HG03139 (cell line): ENCODE measurements around the gene C6orf15.

Source experiments
- ATAC-seq: cut with Tn5 transposase; IDR thresholded peaks from one replicate; pipeline ENCODE4 v1.9.1; 2021; ENCODE audit not compliant: unreplicated experiment

Gene C6orf15

DNA sequence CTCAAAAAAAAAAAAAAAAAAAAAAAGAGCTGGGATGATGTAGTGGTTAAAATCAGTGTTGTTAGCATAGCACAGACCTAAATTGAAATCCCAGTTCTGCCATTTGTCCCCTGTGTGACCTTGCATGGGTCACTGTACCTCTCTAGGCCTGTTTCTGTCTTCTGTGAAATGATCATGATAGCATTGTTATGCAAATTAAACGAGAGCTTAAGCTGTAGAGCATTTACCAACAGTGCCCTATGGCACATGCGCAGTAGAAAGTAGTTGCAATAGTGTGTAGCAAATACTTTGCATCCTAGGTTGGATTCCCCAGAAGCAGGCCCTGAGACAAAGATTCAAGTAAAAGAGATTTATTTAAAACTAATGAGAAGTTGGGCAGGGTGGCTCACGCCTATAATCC is 19.2 kb upstream of the C6orf15 start:
- no peak for ATAC-seq

DNA sequence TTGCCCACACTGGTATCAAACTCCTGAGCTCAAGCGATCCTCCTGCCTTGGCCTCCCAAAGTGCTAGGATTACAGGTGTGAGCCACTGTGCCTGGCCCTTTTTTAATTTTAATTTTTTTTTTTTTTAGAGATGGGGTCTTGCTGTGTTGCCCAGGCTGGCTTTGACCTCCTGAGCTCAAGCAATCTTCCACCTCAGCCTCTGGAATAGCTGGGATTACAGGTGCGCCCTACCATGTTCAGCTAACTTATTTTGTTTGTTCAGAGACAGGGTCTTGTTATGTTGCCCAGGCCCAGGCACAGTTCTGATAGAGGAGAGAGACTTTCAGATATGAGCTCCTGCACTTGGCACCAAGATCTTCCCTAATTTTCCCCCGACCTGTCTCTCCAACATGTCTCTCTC is 18.4 kb upstream of the C6orf15 start:
- no peak for ATAC-seq

GRCh38 chr6:31129130-31129529 is 16.8 kb upstream of the C6orf15 start:
- no peak for ATAC-seq

DNA sequence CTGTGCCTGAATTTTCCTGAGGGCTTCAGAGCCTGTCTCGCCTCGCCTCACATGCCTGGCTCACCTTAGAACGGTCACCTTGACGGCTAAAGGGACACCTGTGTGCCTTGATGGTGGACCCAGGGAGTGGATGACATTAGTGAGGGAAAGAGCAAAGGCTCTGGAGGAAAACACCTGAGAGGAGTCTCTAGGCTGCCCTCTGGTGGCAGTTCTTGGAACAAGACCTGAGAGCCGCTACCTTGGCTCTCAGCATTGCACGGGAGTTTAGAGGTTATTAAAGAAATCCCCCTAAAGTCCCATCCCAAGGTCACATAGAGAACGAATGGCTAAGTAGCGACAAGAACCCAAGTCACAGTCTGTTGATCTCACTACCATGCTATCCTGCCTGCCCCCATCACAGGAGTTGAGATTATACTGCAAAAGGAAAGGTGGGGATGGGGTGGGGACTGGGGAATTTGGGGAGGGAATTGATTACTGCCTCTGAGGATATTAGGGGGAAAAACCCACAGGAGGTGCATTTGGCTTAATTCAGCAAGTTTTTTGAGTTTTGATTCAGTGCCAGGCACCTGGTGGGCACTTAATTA is 15.8 kb upstream of the C6orf15 start:
- no peak for ATAC-seq

DNA sequence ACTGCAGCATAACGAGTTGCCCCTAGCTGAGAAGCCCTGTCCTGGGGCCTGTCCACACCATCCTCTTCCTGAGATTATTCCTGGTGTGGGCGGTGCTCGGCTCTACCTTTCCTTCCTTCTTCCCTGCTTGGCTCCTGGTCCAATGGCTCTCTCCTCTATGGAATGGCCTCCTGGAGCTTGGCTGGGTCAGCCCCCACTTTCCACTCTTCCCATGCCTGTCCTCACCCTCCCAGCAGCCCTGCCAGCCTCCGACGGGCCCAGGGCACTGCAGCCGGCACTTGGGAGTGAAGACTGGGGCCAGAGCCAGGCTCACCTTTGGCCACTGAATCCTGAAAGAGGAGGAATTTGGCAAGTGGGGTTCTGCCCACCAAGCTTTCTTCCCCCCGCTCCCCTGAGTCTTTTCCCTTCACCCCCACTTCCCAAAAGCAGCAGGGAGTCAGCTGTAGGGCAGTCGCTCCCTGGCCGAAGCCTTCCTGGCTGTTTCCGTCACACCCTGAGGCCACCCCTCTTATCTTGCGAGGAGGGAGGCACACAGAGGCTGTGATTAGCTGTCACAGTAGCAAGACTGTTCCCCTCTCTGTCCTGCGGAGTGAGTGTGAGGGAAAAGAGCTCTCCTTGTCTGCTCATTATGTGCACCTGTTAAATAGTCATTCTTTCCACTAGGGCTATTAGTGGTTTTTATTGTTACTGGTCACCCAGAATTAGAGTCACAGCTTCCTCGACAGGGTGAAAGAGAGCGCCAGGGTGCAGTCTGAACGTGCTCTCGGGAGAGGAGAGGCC is 14.2 kb upstream of the C6orf15 start:
- ATAC-seq = no peak

DNA sequence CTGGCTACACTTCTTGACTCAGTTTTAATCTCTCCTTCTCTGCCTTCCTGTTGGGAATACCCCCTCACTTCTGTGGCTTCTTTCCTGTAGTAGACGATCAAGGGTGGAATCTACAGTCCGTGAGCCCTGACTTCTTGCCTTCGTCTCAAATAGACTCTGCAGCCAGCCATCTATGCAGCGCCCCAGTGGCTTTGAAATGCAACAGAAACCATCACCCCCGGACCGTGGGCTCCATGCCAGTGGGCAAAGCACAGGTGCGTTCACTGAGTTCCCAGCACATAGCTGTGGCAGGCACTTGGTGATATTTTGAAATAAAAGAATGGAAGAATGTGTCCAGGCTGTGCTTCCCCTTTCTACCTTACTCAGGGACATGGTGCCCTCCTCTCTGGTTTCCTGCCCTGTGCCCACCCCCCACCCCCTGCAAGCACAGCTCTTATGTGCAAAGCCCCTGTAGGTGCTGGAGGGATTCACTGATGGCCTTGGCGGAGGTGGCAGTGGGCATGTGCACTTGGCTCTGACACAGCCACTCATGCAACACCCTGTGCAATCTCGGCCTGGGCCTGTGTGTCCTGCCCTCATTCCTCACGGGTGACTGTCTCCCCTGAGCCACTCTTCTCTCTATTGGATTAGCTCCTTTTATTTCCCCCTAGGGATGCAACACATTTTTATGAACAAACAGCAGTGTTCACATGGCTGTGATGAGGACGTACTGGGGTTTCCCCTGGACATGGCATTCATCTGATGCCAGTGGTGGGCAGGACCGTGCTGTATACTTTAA is 13.4 kb upstream of the C6orf15 start:
- no peak for ATAC-seq

- no peak for ATAC-seq
These were observed 12.8 kb upstream of the C6orf15 start for GRCh38 chr6:31125162-31125561.

DNA sequence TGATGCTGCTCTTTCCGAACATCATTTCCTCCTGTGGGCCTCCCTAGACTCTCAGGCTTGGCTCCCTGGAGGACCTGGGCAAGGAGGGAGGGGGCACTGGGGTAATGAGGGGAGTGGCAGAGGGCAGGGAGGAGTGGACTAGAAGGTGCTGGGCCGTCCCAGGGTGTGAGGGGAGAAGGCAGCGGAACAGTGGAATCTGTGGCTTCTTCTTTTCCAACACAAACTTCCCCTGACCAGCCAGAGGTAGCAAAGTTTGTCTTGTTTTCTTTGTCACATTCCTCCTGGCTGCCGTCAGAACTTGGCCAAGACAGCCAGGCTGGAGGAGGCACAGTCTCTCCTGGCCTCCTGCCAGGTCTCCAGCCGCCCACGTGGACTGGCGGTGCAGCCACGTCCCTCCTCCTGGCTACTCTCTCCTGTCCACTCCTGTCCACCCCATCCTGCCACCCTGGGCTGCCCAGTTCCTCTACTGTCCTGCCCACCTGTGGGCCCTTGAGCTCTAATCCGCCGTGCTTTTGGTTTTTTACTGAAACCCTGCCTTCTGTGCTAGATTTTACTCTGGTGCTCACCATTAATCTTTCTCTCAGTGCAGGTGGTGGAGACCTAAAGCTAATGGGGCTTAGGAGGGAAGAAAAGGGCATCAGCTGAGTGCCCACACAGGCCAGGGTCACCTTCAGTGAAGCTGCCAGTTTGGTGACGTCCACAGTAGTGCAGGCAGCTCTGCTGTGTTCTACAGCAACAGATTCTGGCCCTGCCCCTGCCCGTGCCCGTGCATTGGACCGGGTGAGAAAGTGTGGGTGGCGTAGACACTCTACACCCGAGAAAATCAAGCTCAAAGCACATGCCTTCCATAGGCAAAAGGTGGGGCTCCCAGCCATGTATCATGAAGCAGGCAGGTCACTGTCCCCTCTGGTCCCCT is 10.7 kb upstream of the C6orf15 start:
- no peak for ATAC-seq

DNA sequence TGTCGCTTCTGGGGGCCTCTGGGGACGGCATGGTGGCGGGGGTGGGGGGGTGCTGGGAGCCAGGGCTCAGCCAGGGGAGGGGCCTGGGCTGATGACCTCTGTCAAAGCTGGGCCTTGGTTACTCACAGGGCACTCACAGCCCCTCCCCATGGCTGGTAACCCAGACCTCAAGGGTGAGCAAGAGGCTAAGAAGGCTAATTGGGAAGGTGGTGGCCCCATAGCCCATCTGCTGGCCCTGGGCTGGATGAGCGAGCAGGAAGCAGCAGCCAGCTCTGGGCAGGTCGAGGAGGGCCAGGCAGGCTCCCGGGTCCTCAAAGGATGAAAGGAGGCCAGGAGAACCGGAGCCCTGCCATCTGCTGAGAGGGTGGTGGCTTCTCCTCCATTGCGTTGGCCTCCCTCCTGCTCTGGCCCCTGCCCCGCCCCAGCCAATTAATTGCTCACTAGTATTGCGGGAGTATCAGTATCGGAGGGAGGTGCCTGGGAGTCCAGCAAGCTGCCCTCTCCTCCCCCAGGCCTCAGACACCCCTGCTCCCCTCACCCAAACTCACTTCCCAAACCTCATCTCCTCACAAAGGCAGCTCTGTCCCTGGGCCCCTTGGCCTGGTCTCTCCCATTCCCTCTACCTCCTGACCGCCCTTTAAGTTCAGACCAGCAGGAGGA is 8.9 kb upstream of the C6orf15 start:
- ATAC-seq = no peak

- no peak for ATAC-seq
These were observed 8.0 kb upstream of the C6orf15 start, which contains the start of gene CDSN for GRCh38 chr6:31120151-31120915. Gene CDSN, minus strand, starts transcription at chr6:31120446. Its CDS starts 27 bp downstream, at chr6:31120419.

DNA sequence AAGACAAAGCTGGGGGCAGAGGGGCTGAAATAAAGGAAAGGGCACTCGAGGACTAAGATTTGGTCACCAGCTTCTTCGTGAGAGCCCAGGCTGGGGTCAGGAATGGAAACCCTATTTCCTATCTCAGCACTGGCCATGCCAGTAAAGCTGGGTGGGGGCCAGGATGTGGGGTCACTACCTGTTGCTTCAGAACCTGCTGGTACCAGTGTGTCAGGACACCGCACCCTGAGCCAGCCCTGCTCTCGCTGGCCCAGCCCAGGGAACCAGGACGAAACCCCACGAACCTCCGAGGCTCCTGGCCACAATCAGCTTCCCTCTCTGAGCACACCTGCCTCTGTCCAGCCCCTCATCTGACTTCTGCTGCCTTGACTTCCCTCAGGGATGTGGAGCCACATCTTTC is 5.8 kb upstream of the C6orf15 start:
- no peak for ATAC-seq

DNA sequence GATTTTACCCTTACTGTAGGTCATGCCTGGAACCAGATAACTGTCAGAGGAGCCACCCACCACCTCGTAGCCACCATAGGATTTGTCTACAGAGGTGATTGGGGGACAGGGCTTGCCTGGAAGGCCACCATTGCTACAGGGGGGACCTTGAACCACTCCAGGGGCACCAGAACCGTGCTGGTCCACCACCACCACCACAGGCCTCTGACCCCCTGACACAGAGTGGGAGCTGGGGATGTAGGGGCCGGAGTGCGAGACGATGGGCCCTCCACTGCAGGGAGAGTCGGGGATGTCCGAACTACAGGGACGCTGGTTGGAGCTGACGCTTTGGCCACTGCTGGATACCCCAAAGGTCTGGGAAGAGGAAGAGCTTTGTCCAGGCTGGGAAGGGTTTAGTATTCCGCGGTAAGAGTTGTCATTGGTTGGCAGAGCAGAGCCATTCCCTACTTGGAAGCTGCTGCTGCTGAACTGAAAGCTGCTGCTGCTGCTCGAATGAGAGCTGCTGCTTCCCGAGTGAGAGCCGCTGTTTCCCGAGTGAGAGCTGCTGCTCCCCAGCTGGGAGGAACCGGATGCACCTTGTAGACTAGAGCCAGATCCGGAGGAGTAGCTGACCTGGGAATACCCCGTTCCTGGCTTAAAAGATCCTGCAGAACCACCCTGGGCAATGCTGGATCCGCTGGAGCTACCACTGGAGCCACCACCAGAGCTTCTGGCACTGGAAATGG is 4.4 kb upstream of the C6orf15 start:
- ATAC-seq = no peak

DNA sequence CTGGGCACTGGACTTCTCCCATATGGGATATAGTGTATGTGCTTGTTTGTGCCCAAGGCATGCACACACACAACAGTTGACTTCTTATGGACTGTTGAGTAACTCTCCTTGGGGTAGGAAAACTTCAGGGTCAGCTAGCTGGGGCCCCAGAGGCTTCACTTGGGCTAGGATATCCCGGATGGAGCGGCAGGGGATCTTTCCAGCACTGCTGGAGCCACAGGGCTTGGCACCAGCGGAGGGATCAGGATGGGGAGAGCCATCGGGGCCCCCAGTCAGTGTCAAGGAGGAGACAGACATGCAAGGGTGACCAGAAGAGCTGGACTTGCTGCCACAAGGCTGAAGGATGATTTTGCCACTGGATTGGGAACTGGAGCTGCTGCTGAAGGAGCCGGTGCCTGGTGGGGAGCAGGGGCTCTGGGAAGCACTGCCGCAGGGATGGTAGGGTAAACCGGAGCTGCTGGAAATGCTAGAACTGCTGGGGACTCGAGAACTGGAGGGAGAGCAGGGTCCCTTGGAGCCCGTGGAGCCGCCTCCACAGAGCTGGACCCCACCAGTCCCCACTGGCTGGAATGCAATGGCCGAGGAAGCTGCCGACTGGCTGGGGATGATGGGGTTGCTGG is 3.7 kb upstream of the C6orf15 start:
- no peak for ATAC-seq

DNA sequence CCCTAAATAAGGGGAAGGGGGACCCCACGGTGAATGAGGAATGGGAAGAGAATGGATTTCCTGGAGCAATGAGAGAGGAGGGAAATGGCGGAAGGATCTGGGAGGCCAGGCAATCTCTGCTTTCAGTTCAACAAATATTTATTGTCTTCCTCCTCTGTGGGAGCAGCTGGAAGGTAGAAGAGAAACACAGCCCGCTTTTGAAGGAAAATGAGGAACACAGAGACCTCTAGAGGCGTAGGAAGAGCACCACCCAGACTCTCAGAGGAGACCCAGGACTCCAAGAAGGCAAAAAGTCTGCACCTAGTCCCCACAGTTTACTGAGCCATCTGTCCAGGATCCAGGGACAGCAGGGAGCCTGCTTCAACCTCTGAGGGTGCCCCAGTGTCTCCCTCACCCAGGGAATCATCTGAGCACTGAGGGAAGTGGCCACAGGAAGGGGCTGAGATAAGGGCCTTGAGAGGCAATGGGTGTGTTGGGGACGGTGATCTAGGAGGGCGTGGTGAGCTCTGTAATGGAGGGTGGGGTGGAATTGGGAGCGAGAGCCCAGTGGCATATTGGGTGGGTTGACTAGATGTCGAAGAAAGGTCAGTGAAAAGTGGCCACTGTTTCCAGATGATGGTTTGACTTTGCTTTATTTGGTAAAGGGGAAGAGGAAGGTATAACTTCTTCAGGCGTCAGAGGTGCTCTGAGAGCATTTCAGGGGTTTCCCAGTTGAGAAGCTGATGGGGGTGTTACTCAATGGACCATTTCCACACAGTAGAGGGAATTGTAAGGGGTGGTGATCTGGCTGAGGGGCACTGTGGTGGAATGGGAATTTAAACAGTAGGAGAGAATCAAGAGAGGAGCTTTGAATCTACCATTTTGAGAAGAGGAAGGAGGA is 2.8 kb upstream of the C6orf15 start:
- no peak for ATAC-seq

DNA sequence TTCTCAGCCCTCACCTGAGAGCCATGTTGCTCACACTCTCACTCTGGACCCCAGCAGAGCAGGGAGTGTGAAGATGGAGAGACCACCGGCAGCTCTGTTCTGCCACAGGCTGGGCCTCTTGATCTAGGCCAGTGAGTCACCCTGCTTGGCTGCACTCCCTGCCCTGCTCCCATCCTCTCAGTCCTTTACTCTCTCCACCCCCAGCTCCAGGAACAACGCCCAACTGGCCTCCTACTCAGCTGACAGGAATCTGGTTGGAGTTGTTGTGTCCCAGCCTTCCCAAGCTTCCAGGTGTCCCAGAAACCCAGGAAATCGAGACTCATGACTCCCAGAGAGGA is 2.1 kb upstream of the C6orf15 start, which contains the start of gene PSORS1C1:
PSORS1C1 (plus strand) TSS at position 260 of the 338 bp plus-strand sequence. CDS start 14,833 bp downstream, outside the sequence.
- no peak for ATAC-seq

DNA sequence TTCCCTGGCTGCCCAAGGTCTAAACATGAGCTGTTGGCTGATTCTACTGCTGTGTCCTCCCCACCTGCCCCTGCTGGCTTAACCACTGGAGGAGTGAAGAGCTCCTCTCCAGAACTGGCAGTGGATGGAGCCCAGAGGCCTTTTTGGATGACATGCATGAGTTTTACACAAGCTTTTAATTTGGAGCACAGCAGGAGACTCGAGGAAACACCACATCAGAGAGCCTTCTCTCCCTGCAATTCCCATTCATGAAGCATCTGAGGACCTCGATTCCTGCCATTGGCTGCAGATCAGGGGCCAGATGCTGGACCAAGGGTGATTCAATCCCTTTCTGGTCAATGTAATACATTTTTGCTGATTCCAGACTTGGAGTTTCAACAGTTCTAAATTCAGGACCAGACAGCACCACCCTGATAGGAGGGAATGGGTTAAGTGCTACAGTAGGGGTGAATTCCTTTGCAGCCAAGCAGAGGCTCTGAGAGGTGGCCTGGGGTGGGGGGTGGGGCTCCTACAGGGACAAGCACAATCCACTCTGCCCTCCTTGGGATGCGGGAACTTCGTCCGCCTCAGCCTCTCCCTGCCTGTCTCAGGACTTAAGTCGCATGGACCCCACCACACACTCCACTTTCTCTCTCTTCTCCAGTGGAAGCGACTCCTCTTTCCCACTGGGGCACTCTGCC is 1.6 kb upstream of the C6orf15 start:
- no peak for ATAC-seq

DNA sequence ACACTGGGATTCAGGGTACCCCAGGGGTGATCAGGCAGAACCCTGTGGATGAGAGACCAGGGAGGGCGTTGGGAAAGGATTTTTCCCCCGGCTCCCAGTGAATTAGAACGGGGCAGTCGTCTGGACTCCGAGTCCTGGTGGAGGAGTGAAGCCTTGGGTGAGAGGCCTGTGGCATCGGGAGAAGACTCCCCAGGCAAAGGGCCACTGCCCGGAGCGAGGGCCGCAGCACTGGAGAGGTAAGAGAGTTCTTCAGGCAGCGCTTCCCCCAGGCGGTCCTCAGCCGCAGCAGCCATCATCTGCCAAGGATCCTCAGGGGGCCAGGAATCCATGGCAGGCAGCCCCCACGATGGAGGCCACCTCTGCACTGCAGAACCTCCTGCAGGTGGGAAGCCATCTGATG is 663 bp downstream of the C6orf15 start:
- no peak for ATAC-seq
